ENCODE results near the gene SPIB.

DNA sequence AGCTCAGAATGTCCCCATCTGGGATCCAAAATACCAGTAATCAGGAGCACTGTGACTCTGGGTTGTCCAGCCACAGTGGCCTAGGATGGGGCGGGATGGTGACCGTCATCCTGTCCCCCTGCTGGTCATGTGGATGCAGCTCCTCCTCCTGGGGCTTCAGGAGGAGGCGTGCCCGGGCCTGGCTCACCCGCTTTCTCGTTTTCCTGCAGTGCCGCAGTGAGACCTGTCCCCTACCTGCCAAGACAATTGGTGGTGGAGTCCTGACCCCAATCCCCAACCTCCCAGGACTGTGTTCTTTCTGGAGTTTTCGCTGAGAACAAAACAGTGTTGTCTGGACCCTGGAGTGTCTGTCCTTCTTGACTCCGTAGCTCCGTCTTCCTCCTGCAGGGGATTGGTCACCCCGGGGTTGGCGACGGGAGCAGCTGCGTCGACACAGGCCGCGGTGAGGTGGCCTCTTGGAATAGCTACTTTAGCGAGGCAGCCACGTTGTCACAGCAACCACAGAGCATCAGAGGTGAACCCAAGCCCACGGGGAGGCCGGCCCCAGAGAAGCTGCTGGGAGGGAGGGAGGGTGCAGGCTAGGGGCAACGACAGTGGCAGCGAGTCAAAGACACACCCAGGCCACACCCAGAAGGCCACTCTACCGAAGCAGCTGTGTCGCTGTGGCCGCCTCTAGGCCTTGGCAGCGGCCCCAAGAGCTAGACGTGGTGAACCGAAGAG, 47.4 kb downstream of the SPIB start:
- TF ChIP-seq, protein P1, sequence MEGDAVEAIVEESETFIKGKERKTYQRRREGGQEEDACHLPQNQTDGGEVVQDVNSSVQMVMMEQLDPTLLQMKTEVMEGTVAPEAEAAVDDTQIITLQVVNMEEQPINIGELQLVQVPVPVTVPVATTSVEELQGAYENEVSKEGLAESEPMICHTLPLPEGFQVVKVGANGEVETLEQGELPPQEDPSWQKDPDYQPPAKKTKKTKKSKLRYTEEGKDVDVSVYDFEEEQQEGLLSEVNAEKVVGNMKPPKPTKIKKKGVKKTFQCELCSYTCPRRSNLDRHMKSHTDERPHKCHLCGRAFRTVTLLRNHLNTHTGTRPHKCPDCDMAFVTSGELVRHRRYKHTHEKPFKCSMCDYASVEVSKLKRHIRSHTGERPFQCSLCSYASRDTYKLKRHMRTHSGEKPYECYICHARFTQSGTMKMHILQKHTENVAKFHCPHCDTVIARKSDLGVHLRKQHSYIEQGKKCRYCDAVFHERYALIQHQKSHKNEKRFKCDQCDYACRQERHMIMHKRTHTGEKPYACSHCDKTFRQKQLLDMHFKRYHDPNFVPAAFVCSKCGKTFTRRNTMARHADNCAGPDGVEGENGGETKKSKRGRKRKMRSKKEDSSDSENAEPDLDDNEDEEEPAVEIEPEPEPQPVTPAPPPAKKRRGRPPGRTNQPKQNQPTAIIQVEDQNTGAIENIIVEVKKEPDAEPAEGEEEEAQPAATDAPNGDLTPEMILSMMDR (IDR thresholded peaks at IDR 0.05), result peak in 1 of 3 experiments; percentile 10
- TF ChIP-seq POLR2A (IDR thresholded peaks at IDR 0.05; ENCODE audit: low read depth) (no peak), EP300 (IDR thresholded peaks at IDR 0.05) (no peak), POLR2AphosphoS5 (IDR thresholded peaks at IDR 0.05) (no peak)
